MM.1S (cell line): ENCODE measurements around the gene ADGRV1.

Experiments
- DNase-seq: peaks from one replicate; pipeline ENCODE4 v3.0.0-alpha.2; 2015
- H2AFZ ChIP-seq: fragments of 300-600 bp; sonication (generic); 2 replicates; pipeline ENCODE4 v1.6.0; 2016; ENCODE audit warnings: antibody characterized with exemption, low read length
- H3F3A ChIP-seq: fragments of 300-600 bp; sonication (generic); 2 replicates; pipeline ENCODE4 v1.6.1; 2016; ENCODE audit warnings: mild to moderate bottlenecking, antibody characterized with exemption, low read length, moderate library complexity, mixed read lengths; ENCODE audit not compliant: insufficient read depth
- H3K27ac ChIP-seq: fragments of 300-600 bp; sonication (generic); 2 replicates; pipeline ENCODE4 v1.5.1; 2016; ENCODE audit warnings: mild to moderate bottlenecking, low read length
- H3K27me3 ChIP-seq: fragments of 300-600 bp; sonication (generic); replicated peaks from 2 replicates; pipeline ENCODE4 v1.6.0; 2016; ENCODE audit warnings: low read length; ENCODE audit not compliant: insufficient read depth
- H3K36me3 ChIP-seq: fragments of 300-600 bp; sonication (generic); replicated peaks from 2 replicates; pipeline ENCODE4 v1.6.1; 2016; ENCODE audit warnings: mild to moderate bottlenecking, low read length, mixed read lengths; ENCODE audit not compliant: insufficient read depth
- H3K4me1 ChIP-seq: fragments of 300-600 bp; sonication (generic); 2 replicates; pipeline ENCODE4 v1.6.1; 2016; ENCODE audit warnings: low read length, mixed read lengths
- H3K4me2 ChIP-seq: fragments of 300-600 bp; sonication (generic); 2 replicates; pipeline ENCODE4 v1.6.0; 2016; ENCODE audit warnings: low read depth, low read length
- H3K4me3 ChIP-seq: fragments of 300-600 bp; sonication (generic); 2 replicates; pipeline ENCODE4 v1.5.1; 2016; ENCODE audit warnings: low read length, mixed read lengths
- H3K79me2 ChIP-seq: fragments of 300-600 bp; sonication (generic); 2 replicates; pipeline ENCODE4 v1.6.1; 2016; ENCODE audit warnings: mixed run types, low read length, mixed read lengths
- H3K9ac ChIP-seq: fragments of 300-600 bp; sonication (generic); 2 replicates; pipeline ENCODE4 v1.6.1; 2016; ENCODE audit warnings: low read length, mixed read lengths
- H3K9me2 ChIP-seq: fragments of 300-600 bp; sonication (generic); replicated peaks from 2 replicates; pipeline ENCODE4 v1.6.1; 2016; ENCODE audit warnings: mild to moderate bottlenecking, low read length, mixed read lengths; ENCODE audit not compliant: insufficient read depth
- H3K9me3 ChIP-seq: fragments of 300-600 bp; sonication (generic); replicated peaks from 2 replicates; pipeline ENCODE4 v1.6.1; 2016; ENCODE audit warnings: mild to moderate bottlenecking, low read length, mixed read lengths; ENCODE audit not compliant: insufficient read depth
- H4K20me1 ChIP-seq: fragments of 300-600 bp; sonication (generic); 2 replicates; pipeline ENCODE4 v1.6.1; 2016; ENCODE audit warnings: mild to moderate bottlenecking, low read length, moderate library complexity, mixed read lengths; ENCODE audit not compliant: insufficient read depth
- CTCF ChIP-seq: fragments of 300-600 bp; sonication (generic); IDR thresholded peaks from 2 replicates; pipeline ENCODE4 v1.5.1; 2016; ENCODE audit warnings: antibody characterized with exemption, low read length, mixed read lengths
- EZH2 ChIP-seq: fragments of 300-600 bp; sonication (generic); optimal IDR thresholded peaks from 2 replicates; pipeline ENCODE3; 2017; ENCODE audit warnings: low read depth, mild to moderate bottlenecking, antibody characterized with exemption, low read length, mixed read lengths
- EZH2phosphoT487 ChIP-seq: fragments of 300-600 bp; sonication (generic); IDR thresholded peaks from 2 replicates; pipeline ENCODE4 v1.6.1; 2018; ENCODE audit warnings: antibody characterized with exemption, low read length

Gene ADGRV1

GRCh38 chr5:91110686-91111085 lies 552.1 kb downstream of the ADGRV1 start:
- H2AFZ ChIP-seq: no peak overlapping the region

GRCh38 chr5:91111473-91112238 lies 553.1 kb downstream of the ADGRV1 start:
- no peak overlapping the region for H3K4me2 ChIP-seq
- no peaks in the 10 kb centered on the region for H3K4me1 ChIP-seq
- H3K9me3 ChIP-seq: no peaks in the 10 kb centered on the region
- H2AFZ ChIP-seq: no peak overlapping the region
- no peaks in the 10 kb centered on the region for H3F3A ChIP-seq
- no peak overlapping the region for H3K4me3 ChIP-seq
- DNase-seq: no peak
- no peak overlapping the region for H3K9ac ChIP-seq
- H3K79me2 ChIP-seq: no peaks in the 10 kb centered on the region
- H3K36me3 ChIP-seq: no peaks in the 10 kb centered on the region
- no peaks in the 10 kb centered on the region for H4K20me1 ChIP-seq
- no peaks in the 10 kb centered on the region for H3K27me3 ChIP-seq
- no peak for TF ChIP-seq EZH2phosphoT487
- no peak for TF ChIP-seq EZH2
- TF ChIP-seq CTCF: no peak
- no peak overlapping the region for H3K27ac ChIP-seq
- H3K9me2 ChIP-seq: no peaks in the 10 kb centered on the region

More at GRCh38 chr5:91110686-91111085, 552.1 kb downstream of the ADGRV1 start:
- no peaks in the 10 kb centered on the region for H3K36me3 ChIP-seq
- H3K9ac ChIP-seq: no peak overlapping the region
- H3F3A ChIP-seq: no peaks in the 10 kb centered on the region
- TF ChIP-seq EZH2 (no peak), EZH2phosphoT487 (no peak), CTCF (no peak)
- no peaks in the 10 kb centered on the region for H3K27me3 ChIP-seq
- no peak overlapping the region for H3K4me2 ChIP-seq
- H3K4me1 ChIP-seq: no peaks in the 10 kb centered on the region
- no peak for DNase-seq
- H3K79me2 ChIP-seq: no peaks in the 10 kb centered on the region
- H3K4me3 ChIP-seq: no peak overlapping the region
- H3K27ac ChIP-seq: no peak overlapping the region
- H3K9me3 ChIP-seq: no peaks in the 10 kb centered on the region
- H4K20me1 ChIP-seq: no peaks in the 10 kb centered on the region
- H3K9me2 ChIP-seq: no peaks in the 10 kb centered on the region

- Histone ChIP-seq H3K4me3 (no peak overlapping the region), H3K36me3 (no peaks in the 10 kb centered on the region), H3K4me2 (no peak overlapping the region), H2AFZ (no peak overlapping the region), H4K20me1 (no peaks in the 10 kb centered on the region), H3F3A (no peaks in the 10 kb centered on the region), H3K27ac (no peak overlapping the region), H3K9ac (no peak overlapping the region), H3K9me2 (no peaks in the 10 kb centered on the region), H3K27me3 (no peaks in the 10 kb centered on the region), H3K9me3 (no peaks in the 10 kb centered on the region), H3K79me2 (no peaks in the 10 kb centered on the region), H3K4me1 (no peaks in the 10 kb centered on the region)
- TF ChIP-seq EZH2phosphoT487 (no peak), EZH2 (no peak), CTCF (no peak)
- DNase-seq: no peak
Observed at GRCh38 chr5:91114658-91115057, 556.1 kb downstream of the ADGRV1 start.
